NCI-H1436 treated with DMSO at 0.1 percent for 48 hours (cell line): ENCODE measurements around the gene PARP11.

Source experiments
- DNase-seq: peaks from one replicate; lab custom pipeline; 2025; lab: John Stamatoyannopoulos, UW

PARP11 gene

DNA sequence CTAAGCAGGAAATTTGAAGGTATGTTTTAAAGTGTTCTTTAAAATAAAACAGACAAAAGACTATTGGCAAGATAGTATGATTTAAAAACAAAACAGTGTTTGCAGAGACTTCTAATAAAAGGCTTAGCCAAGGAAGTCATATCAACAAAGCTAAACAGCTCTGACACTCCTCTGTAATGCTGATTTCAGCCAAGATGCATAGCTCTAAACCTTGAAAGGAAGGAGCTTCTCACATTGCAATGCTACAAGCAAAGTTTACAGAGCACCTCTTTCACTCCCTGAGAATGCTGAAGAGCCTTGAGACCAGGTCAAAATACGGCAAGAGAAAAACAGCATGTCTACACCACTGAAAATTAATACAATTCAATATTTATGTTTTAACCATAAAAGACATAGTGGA, 51.8 kb downstream of the PARP11 start:
- DNase-seq, result no peak

DNA sequence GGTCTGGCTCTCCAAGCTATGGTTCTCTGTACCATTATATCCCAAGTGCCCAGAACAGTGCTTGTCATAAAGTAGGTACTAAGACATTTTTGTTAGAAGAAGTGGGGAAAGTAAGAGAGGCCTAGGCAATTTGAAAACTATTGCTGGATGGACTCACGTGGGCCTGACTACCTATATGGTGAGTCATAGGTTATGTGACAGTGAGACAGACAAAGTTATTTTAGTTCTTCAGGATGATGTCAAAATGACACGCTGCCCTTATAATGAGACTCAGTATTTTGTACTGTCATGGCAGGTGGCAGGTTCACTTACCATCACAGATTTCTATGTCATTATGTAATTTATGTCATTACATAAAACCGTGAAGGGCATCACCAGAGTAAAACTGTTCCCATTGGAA, 53.1 kb downstream of the PARP11 start:
- DNase-seq, result no peak

DNA sequence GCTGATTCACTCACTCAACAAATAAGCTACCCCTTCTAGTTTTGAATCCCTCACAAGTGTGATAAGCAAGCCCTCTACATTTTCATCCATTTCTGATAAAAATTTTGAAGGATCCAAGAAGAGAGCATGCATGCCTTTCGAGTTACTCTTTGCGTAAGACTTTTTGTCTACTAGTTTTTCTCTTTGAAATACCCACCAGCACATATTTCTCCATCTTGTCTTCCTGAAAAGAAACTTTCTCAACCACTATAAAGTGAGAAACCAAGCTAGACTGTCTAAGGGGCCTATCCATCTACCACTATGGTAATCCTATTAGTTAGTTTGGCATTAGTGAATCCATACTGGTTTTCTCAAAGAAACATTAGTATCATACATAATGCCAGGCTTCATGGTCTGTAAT, 56.9 kb downstream of the PARP11 start:
- DNase-seq, result no peak

DNA sequence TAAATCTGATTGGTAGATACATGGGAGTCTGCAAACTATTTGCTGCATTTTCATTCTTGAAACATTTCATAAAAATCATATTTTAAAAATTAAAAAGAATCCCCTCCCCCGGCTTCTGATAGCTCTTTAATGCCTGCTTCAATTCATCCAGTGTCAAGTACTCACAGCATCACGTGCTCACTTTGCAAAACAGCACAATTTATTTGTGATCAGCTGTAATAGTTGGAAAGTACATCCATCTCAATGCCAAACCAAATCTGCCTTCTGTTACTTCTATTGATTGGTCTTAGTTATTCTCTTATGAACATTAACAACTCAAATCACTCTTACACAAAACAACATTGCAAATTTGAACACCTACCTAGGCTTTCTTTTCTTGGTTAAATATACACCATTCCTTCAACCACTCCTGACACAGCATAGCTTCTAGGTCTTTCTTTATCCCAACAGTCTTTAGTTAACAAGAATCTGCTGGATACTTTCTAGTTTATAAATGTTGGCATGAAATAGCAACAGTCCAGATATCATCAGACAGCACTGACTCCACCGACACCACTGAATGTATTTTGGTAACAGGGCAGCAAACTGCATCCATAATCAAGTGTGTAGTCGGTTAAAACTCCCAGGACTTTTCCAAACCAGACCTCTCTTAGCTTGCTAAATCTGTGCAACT, 58.0 kb downstream of the PARP11 start:
- DNase-seq, result no peak

DNA sequence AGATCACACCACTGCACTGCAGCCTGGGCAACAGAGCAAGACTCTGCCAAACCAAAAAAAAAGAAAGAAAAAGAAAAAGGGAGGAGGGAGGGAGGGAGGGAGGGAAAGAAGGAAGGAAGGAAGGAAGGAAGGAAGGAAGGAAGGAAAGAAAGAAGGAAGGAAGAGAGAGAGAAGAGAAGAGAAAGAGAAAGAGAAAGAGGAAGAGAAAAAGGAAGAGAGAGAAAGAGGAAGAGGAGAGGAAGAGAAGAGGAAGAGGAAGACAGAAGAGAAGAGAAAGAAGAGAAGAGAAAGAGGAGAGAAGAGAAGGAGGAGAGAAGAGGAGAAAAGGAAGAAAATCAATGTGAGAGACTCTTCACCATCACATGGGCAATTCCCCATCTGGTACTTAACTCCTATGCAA, 62.7 kb downstream of the PARP11 start:
- no peak for DNase-seq

DNA sequence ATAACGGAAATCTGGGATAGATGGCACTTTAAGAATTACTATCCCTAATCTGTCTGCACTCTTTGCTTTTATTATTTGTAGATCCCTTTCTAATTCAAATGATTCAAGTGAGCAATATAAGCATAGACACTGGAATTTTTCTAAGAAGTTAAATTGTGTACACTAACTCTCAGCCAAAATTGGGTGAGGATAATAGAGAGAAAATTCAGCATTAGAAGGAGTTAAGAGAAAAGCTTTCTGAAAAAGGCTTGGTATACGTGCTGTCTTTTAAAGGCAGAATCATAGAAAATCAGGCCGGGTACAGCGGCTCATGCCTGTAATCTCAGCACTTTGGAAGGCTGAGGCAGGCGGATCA, 63.2 kb downstream of the PARP11 start:
- no peak for DNase-seq

DNA sequence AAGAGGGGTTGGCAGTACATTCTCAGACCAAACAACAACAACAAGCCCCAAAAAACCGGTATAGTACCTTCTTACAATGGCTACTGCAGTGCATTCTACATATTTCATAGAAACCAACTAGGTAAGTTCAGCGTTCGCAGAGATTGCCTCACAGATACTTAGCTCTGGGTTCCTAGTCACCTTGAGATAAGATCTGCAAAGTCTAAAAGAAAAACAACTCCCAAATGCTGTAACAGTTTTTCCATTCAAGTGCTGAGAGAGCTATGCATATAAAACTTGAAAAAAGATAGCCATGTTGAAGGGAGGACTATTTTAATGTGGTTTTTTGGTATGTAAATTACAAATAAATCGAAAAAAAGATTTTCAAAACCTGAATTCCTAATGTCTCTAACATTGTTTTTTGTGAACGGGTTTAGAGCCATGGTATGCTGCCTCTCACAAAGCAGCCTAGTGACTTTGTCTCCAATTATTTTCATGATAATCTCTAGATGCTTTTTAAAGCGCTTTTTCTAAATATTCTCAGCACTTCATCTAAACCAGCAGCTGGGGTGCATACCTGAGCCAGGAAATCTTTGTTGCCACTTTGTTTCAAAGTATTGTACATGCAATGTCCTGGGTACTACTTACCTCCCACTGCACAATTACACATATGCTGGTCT, 63.7 kb downstream of the PARP11 start:
- DNase-seq, result no peak

DNA sequence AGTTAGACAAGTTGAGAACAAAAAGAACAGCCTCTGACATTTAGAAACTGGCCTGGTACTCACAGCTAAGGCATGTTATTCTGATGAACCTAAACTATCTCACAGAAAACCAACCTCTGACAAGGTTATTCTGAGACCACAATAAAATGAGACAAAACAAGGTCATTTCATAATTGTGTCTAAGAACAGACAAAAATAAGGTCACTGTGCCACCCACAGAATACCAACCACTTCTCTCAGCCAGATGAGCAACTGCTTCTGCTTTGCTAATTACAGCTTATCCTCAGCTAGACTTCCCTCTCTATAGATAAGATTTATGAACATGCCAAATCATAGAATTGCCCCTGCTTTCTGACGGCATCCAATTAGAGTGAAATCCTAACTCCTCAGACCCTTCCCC, 68.1 kb downstream of the PARP11 start:
- no peak for DNase-seq

DNA sequence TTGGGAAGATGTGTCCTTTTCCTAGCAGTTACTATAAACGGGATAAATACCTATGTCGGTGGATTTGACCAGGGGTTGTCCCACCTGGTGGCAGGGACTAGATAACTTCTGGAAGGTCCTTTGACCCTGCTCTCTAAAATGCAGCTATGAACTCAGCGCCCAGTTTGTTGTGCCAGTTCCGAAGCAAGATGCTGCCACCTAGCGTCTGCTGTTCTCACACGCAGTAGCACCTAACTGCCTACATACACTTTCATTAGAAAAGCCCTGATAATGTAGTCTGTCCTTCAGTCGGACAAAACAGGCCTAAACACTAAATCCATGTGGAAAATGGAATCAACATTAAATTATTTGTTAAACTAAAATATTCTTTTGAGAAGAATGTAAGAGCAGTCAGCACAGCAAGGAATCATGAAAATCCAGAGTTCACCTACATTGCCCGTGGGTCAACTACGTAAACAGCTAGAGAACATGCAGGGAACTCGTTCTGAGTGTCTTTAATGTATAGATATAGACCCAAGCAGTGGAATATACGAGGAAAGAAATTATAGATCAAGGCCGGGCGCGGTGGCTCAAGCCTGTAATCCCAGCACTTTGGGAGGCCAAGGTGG, 69.2 kb downstream of the PARP11 start:
- DNase-seq, result no peak

DNA sequence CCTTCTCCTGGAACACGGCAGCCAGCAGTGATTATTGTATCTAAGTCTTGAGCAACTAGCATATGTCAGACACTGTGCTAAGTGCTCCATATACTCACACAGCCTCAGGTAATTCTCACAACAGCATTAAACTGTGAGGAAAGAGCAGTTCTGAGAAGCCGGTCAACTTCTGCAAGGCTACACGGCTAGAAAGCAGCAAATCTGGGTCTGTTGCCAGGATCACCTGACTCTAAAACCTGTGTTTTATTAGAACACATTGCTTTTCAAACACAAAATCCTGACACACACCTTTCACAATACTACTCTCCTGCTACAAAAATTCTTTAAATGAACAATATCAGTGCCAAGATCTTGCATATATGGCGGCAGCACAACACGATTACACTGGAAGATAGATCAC, 70.5 kb downstream of the PARP11 start:
- DNase-seq, result no peak

DNA sequence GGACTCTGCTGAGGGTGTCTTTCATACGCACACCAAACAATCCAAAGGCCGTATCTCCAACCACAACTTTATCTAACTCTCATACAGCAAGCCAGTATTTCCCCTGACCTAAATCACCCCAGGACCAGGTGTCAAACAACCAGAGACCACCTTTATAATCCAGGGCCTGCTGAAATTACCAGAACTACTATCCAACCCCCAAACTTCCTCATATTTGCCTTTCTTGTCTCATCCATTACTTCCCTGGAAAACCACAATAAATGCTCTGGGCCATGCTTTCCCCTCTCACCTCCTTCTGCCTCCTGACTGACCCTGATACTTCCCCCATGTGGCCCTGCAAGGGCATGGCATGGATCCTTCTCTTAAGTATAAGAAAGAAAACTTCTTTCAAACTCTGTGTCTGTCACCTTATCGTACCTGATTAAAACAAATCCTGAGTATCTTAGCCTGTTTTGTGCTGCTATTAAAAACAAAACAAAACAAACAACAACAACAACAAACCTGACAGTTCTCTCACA, 75.6 kb downstream of the PARP11 start:
- DNase-seq, result no peak

DNA sequence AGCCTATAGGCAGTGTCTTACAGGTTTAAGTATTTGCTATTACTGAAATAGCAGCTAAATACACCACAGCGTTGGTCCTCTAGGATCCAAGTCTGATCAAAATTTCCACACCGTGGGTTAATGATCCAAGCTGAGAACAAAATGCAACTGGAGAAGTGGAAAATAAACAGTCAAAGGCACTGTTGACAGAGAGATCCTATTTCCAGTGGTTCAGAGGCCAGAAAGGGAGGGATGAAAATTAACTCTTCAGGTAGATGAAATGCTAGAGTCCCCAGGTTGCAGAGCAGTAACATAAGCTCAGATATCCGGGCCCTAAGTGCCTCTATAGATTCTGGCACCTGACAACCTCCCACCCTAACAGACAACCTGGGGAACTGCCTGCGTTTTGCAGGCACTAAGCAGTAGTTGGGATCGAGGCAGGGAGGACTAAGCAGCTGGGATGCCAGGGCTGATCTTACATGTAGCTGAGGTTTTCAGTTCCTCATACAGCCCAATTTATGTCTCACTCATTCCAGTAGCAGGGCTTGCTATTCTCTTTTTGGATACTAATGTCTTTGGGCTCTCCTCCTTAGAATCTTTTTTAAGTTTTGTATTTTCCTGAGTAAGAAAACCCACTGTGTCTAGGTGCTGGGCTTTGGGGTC, 77.6 kb downstream of the PARP11 start:
- peak; percentile 73 for DNase-seq

DNA sequence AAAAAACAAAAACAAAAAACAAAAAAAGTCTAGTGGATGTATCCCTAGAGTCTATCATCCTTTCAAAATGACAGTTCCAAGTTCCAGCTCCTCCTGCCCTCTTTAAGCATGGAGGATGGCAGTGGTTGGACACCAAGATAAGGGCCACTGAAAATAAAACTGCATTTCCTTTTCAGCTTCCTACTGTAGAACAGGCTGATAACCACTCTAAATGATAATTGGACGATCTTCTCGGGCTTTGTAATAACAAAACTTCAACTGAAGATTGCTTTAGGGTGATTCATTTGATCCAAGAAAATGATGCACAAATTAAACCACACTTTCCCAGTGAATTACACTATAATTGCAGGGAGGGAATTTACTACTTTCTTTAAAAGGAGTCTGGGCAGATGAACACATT, 78.1 kb downstream of the PARP11 start:
- DNase-seq, result peak; percentile 73

DNA sequence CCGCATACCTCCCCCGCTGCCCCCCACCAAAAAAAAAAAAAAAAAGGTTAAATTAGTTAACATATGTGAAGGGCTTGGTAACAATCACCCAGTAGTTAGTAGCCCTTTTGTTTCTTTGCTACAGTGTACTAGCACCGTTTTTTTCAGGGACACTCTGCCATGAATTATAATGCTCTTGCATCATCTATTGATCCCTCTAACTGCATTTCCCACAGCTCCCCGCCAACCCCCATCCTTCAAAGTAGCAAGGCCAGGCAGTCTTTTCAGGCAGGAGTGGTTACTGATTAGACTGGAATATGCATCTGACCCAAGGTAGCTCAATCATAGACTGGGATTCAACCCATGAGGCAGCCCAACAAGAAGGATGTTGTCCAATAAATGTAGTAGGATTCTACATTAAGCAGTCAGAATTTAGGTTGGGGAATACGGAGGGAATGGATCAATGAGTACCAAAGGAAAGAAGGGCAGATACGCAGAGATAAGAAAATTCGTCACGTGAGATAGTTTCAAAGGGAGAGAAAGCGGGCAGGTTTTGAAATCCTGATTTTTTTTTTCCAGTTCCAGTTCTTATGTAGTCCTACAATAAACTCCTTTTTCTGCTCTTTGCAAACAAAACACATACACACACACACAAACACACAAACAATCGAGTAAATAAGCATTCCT, 80.4 kb downstream of the PARP11 start:
- DNase-seq, result no peak

DNA sequence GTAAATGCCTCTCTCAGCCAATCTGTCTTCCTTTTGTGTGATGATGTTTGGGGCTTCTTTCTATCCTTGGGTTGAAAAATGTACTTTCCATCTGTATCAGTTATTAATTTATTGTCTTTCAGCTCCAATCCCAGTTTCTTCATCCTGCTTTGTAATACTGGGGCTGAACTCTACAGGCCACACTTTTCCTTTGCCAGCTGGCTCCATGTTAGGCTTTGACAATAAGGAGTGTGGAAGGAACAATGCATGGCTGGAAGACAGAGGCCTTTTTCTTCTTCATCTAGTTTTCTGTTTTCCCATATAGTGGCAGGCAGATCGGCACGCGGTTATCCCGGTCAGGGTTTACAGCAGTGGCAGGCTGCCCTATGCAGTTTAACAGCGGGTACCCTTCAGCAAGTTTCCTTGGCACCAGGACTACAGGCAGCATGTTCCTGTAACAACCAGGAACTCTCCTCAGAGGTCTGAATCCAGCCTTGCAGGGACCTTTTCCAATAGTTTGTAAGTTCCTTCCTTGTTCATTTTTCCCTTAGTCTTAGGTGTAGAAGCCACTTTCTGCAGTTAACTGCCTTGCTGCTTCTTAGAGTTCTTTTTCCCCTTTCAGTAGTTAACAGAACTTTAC, 81.8 kb downstream of the PARP11 start:
- DNase-seq, result no peak

DNA sequence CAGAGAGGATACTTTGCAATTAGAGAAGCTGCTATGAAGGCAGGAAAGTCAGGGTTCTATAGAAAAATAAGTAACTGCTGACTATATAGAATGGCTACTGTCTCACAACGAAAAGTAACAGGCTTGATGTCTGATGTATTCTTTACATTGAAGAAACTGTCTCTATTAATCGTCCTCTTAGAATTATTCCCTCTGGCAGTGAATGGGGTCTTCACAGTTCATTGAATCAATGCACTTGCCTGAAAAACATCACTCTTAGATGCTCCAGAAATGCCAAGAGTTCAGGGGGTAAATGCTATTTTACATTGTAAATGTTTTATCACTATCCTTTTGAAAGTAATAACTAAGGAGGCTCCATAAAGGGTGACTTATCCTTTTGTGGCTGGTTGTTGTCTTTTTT, 82.6 kb downstream of the PARP11 start:
- DNase-seq, result no peak

DNA sequence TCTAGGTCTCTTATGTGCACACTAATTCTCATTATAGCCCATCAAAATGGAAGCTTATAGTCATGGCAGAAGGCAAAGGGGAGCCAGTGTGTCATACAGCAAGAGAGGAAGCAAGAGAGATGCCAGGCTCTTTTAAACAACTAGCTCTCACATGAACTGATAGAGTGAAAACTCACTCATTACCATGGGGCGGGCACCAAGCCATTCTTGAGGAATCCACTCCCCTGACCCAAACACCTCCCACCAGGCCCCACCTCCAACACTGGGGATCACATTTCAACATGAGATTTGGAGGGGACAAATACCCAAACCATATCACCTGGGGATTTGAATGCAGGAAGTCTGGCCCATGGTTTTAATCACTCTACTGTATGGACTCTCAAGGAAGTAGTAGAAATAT, 83.4 kb downstream of the PARP11 start:
- DNase-seq, result no peak

DNA sequence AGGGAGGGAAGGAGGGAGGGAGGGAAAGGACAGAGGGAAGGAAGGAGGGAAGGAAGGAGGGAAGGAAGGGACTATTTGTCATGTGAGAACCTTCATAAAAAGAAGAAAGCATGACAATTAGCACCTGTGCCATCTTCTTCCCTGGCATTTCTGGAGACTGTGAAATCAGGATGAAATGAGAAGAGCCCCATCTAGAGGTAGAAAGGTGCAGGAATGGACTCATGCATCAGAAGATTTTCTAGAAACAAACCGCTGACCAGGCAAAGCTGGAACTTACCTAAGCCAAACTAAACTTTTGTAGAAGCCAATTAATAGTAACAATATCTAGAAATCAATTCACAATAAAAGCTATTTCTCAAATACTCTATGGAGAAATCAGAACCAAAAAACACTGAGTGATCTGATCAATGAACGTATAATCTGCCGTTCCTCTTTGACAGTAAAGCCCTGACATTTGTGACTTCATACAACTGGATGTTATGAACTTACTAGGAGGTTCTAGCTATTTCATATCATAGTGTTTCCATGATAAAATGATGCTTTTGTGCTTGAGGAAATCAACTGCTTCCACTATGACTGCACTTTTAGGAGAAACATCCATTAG, 95.9 kb downstream of the PARP11 start:
- DNase-seq, result no peak

DNA sequence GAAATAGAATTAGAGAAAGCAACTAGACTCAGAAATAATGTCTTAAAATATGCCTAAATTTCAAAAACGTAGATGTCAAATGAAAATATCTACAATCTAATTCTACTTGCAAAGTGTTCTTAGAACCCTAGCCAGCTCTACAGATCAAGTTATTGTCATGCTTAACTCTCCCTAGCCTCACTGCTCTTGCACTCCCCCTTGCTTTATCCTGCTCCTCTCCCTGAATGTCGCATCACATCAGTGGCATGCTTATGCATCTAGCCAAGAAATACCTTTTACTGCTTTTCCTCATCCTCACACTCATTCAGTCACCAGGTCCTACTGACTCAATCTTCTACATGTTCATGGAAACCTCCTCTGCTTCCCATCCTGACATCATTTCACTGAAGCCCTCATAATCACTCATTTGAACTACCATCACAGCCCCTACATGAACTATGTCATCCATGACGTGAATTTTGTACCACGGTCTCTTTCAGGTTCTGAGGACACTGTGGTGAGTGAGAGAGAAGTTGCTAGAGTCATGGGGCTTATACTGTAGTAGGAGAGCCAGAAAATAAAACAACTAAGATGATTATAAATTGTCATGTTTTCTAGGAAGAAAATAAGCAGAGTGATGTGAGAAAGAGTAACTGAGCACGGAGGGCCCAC, 97.7 kb downstream of the PARP11 start:
- DNase-seq, result no peak

DNA sequence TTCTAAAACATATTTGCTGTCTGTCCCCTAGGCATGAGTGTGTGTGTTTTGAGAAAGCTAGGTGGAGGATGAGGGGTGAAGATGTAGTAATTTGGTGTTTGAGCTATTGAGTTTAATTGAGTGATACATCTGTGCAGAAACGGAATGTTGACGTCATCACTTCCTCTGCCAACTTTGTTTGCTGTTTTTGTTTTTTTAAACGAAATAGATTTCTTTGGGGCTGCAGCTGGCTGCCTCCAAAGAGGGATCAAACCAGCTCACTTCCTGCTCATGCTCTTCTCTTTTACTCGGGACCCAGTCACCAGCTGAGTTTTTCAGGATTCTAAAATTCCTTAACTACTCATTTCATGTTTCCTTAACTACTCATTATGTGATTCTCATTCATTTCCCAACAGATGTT, 100.8 kb downstream of the PARP11 start:
- DNase-seq, result no peak

DNA sequence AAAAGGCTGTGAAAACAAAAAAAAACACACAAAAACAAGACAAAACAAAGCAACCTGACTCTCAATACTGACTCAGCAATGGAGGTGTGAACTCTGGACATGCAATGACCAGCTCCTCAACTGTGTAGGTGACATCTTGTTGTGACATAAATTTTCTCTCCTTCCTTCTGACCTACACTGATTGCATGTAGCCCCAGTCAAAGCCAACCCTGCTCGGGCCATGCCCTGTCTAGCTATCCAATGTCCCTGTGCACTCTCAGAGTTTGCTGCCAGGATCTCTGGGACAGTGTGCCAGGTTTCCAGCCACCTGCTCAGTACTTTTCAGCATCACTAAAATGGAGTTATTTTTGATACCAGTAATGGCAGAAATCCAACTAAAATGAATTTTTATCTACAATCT, 101.3 kb downstream of the PARP11 start:
- DNase-seq, result no peak
